IMR-90 (cell line): Measurements from ENCODE around the gene INAFM1. TPM values are rescaled to one million over a fixed set of nuclear protein-coding genes. Genes with fewer than 3 reads are reported as not detected.
A peak's percentile ranks its signal among the peaks of the same experiment; 100 is the strongest.

Experiments
- ATAC-seq: fragments of 200-7000 bp; cut with Tn5 transposase; 2 replicates; pipeline ENCODE4 v1.9.1; 2020; ENCODE audit warnings: low read depth, mild to moderate bottlenecking, moderate library complexity
- BruUV-seq: library from RNA; stranded (reverse); fragments of 400-500 nt; replicated peaks from 2 replicates; lab custom pipeline; 2021; lab: Mats Ljungman, UMichigan
- CTCF ChIA-PET: fragments of 300-600 bp; formaldehyde crosslinking; extraction: SDS; loops from one replicate; lab custom pipeline; 2021; ENCODE audit warnings: antibody characterized with exemption; lab: Yijun Ruan, JAX
- POLR2A ChIA-PET: fragments of 300-600 bp; sonication (Branson Sonifier 250); formaldehyde crosslinking; loops from one replicate; lab custom pipeline; 2022; ENCODE audit warnings: antibody characterized with exemption; ENCODE audit not compliant: unreplicated experiment; lab: Charles Lee
- DNase-seq: peaks from one replicate; pipeline ENCODE4 v3.0.0; 2013
- H2AFZ ChIP-seq: replicated peaks from 2 replicates; pipeline ENCODE3; 2013; ENCODE audit warnings: low read length, mild to moderate bottlenecking; ENCODE audit not compliant: poor library complexity
- H2AK5ac ChIP-seq: 2 replicates; pipeline ENCODE4 v1.6.1; 2013; ENCODE audit warnings: low read depth, low read length, inconsistent platforms
- H2AK9ac ChIP-seq: replicated peaks from 2 replicates; pipeline ENCODE3; 2013; ENCODE audit warnings: mild to moderate bottlenecking, low read depth, low read length, moderate library complexity; ENCODE audit not compliant: poor library complexity
- H2BK120ac ChIP-seq: 2 replicates; pipeline ENCODE4 v1.6.1; 2013; ENCODE audit warnings: low read depth, low read length, inconsistent platforms
- H2BK15ac ChIP-seq: 3 replicates; pipeline ENCODE4 v1.6.1; 2013; ENCODE audit warnings: low read depth, low read length, inconsistent platforms
- H2BK20ac ChIP-seq: 2 replicates; pipeline ENCODE4 v1.6.1; 2013; ENCODE audit warnings: low read depth, mild to moderate bottlenecking, inconsistent platforms, low read length, moderate library complexity
- H2BK5ac ChIP-seq: 2 replicates; pipeline ENCODE4 v1.6.1; 2013; ENCODE audit warnings: mild to moderate bottlenecking, low read depth, low read length, inconsistent platforms; ENCODE audit not compliant: poor library complexity, severe bottlenecking
- H3K14ac ChIP-seq: replicated peaks from 2 replicates; pipeline ENCODE4 v1.6.1; 2013; ENCODE audit warnings: low read depth, low read length, inconsistent platforms
- H3K18ac ChIP-seq: 2 replicates; pipeline ENCODE4 v1.6.1; 2013; ENCODE audit warnings: low read depth, low read length, control low read depth
- H3K23ac ChIP-seq: 2 replicates; pipeline ENCODE4 v1.6.1; 2013; ENCODE audit warnings: low read depth, low read length, inconsistent platforms
- H3K27ac ChIP-seq: 2 replicates; pipeline ENCODE4 v1.5.1; 2013; ENCODE audit warnings: mild to moderate bottlenecking, control low read depth, low read length; ENCODE audit not compliant: insufficient read depth
- H3K27me3 ChIP-seq: 2 replicates; pipeline ENCODE4 v1.6.1; 2013; ENCODE audit warnings: low read length; ENCODE audit not compliant: control insufficient read depth, insufficient read depth
- H3K36me3 ChIP-seq: 2 replicates; pipeline ENCODE4 v1.6.1; 2013; ENCODE audit warnings: low read length, mixed read lengths; ENCODE audit not compliant: control insufficient read depth, insufficient read depth
- H3K4ac ChIP-seq: 2 replicates; pipeline ENCODE4 v1.6.1; 2013; ENCODE audit warnings: low read depth, low read length, inconsistent platforms
- H3K4me1 ChIP-seq: 2 replicates; pipeline ENCODE4 v1.6.1; 2013; ENCODE audit warnings: low read length, mixed read lengths; ENCODE audit not compliant: control insufficient read depth, insufficient read depth
- H3K4me2 ChIP-seq: 2 replicates; pipeline ENCODE4 v1.6.1; 2013; ENCODE audit warnings: low read depth, mild to moderate bottlenecking, control low read depth, low read length, moderate library complexity
- H3K4me3 ChIP-seq: 2 replicates; pipeline ENCODE4 v1.5.1; 2013; ENCODE audit warnings: low read depth, mild to moderate bottlenecking, control low read depth, low read length, moderate library complexity; ENCODE audit not compliant: insufficient read depth
- H3K56ac ChIP-seq: 2 replicates; pipeline ENCODE4 v1.6.1; 2013; ENCODE audit warnings: low read length, inconsistent platforms; ENCODE audit not compliant: insufficient read depth; ENCODE audit errors: extremely low read depth
- H3K79me1 ChIP-seq, 2 experiments: 2 replicates each; pipeline ENCODE4 v1.6.1; 2013; ENCODE audit warnings: low read length in 2 of 2, inconsistent platforms in 1 of 2, low read depth in 1 of 2
- H3K9ac ChIP-seq: 2 replicates; pipeline ENCODE4 v1.6.1; 2013; ENCODE audit warnings: low read depth, low read length, control low read depth
- H3K9me1 ChIP-seq: 2 replicates; pipeline ENCODE4 v1.6.1; 2013; ENCODE audit warnings: low read length, inconsistent platforms; ENCODE audit not compliant: insufficient read depth
- H3K9me3 ChIP-seq: 2 replicates; pipeline ENCODE4 v1.6.1; 2013; ENCODE audit warnings: low read length; ENCODE audit not compliant: control insufficient read depth, insufficient read depth
- H4K20me1 ChIP-seq: 2 replicates; pipeline ENCODE4 v1.6.1; 2013; ENCODE audit warnings: low read length, inconsistent platforms; ENCODE audit not compliant: insufficient read depth
- H4K5ac ChIP-seq: 2 replicates; pipeline ENCODE4 v1.6.1; 2013; ENCODE audit warnings: mild to moderate bottlenecking, low read depth, low read length, control low read depth
- H4K8ac ChIP-seq, 2 experiments: 2 replicates each; pipeline ENCODE4 v1.6.1; 2013; ENCODE audit warnings: low read depth in 2 of 2, low read length in 2 of 2, control low read depth in 1 of 2, inconsistent platforms in 1 of 2
- H4K91ac ChIP-seq: 2 replicates; pipeline ENCODE4 v1.6.1; 2013; ENCODE audit warnings: low read depth, low read length, inconsistent platforms; ENCODE audit not compliant: insufficient read depth
- BHLHE40 ChIP-seq: fragments of 150-350 bp; IDR thresholded peaks from 2 replicates; pipeline ENCODE4 v1.6.1; 2016; ENCODE audit warnings: mild to moderate bottlenecking, low read depth, low read length
- CEBPB ChIP-seq: IDR thresholded peaks from 2 replicates; pipeline ENCODE4 v1.6.1; 2012; ENCODE audit warnings: low read depth, low read length, improper control_type of control experiment
- CHD1 ChIP-seq: IDR thresholded peaks from 2 replicates; pipeline ENCODE4 v1.6.1; 2012; ENCODE audit warnings: low read depth, low read length, improper control_type of control experiment
- CTCF ChIP-seq: conservative IDR thresholded peaks from 2 replicates; pipeline ENCODE4 v1.5.1; 2012; ENCODE audit warnings: mild to moderate bottlenecking, low read depth, low read length, improper control_type of control experiment
- ELK1 ChIP-seq: fragments of 150-350 bp; IDR thresholded peaks from 2 replicates; pipeline ENCODE4 v1.6.1; 2016; ENCODE audit warnings: low read depth, mild to moderate bottlenecking, low read length, moderate library complexity, borderline replicate concordance
- FOS ChIP-seq: fragments of 150-350 bp; IDR thresholded peaks from 2 replicates; pipeline ENCODE4 v1.6.1; 2016; ENCODE audit warnings: low read depth, low read length
- MAFK ChIP-seq: IDR thresholded peaks from 2 replicates; pipeline ENCODE4 v1.6.1; 2012; ENCODE audit warnings: low read depth, low read length, improper control_type of control experiment
- MAZ ChIP-seq: IDR thresholded peaks from 2 replicates; pipeline ENCODE4 v1.6.1; 2012; ENCODE audit warnings: low read depth, mild to moderate bottlenecking, low read length, improper control_type of control experiment, moderate library complexity, borderline replicate concordance
- MXI1 ChIP-seq: IDR thresholded peaks from 2 replicates; pipeline ENCODE4 v1.6.1; 2012; ENCODE audit warnings: low read depth, mild to moderate bottlenecking, low read length, moderate library complexity, borderline replicate concordance
- NFE2L2 ChIP-seq: fragments of 150-350 bp; IDR thresholded peaks from 2 replicates; pipeline ENCODE4 v1.6.1; 2016; ENCODE audit warnings: low read depth, mild to moderate bottlenecking, low read length
- POLR2A ChIP-seq: IDR thresholded peaks from 2 replicates; pipeline ENCODE4 v1.6.1; 2012; ENCODE audit warnings: mild to moderate bottlenecking, low read depth, low read length
- RAD21 ChIP-seq: IDR thresholded peaks from 2 replicates; pipeline ENCODE4 v1.6.1; 2012; ENCODE audit warnings: low read length, improper control_type of control experiment
- RCOR1 ChIP-seq: IDR thresholded peaks from 2 replicates; pipeline ENCODE4 v1.6.1; 2012; ENCODE audit warnings: mild to moderate bottlenecking, low read length, improper control_type of control experiment; ENCODE audit not compliant: insufficient replicate concordance
- RFX5 ChIP-seq: IDR thresholded peaks from 2 replicates; pipeline ENCODE4 v1.8.0; 2012; ENCODE audit warnings: low read depth, mild to moderate bottlenecking, low read length, moderate library complexity
- WGBS, 2 experiments: methylation state at CpG; one replicate each; pipeline versions ENCODE4 v1.1.5 to v1.1.7; 2013; ENCODE audit warnings: missing lambda C conversion rate in 2 of 2; ENCODE audit not compliant: insufficient read length in 1 of 2; ENCODE audit errors: extremely low coverage in 2 of 2; 5-methylcytosine and 5-hydroxymethylcytosine counted together
- dilution Hi-C: fragments of 300-500 bp; cut with HindIII; formaldehyde crosslinking; loops from one replicate; pipeline ENCODE4 v1.14.3; 2018; ENCODE audit warnings: low sequenced_read_pairs; ENCODE audit not compliant: unreplicated experiment
- in situ Hi-C: fragments of 300-500 bp; cut with MboI; formaldehyde crosslinking; loops from 3 replicates; pipeline ENCODE4 v1.14.3; 2019; ENCODE audit warnings: low sequenced_read_pairs, inconsistent platforms, mixed read lengths
- intact Hi-C: fragments of 100-400 bp; cut with micrococcal nuclease; formaldehyde crosslinking; loops from 2 replicates; pipeline ENCODE4 v1.10.0; 2022
- polyA plus RNA-seq, 3 experiments: library from polyadenylated mRNA; depleted of rRNA; stranded (reverse); fragments of >200 nt; gene quantifications; 2 replicates each; pipeline ENCODE4 v1.2.3, GENCODE V29; 2012; ENCODE audit warnings: low replicate concordance in 1 of 3
- total RNA-seq: library from RNA; depleted of rRNA; stranded (reverse); fragments of >200 nt; gene quantifications from 2 replicates; pipeline ENCODE4 v1.2.3, GENCODE V29; 2012
- TF ChIP-seq, protein P1 (sequence below): fragments of 150-350 bp; IDR thresholded peaks from 2 replicates; pipeline ENCODE4 v1.6.1; 2017; ENCODE audit warnings: mild to moderate bottlenecking, antibody characterized with exemption, low read length, low read depth

The INAFM1 gene
- total and polyA plus RNA-seq, 2 of the 4 experiments (the other 2 are of a cell fraction), result 0.36 to 7.8 TPM

GRCh38 chr19:47253467-47253881, 21.2 kb upstream of the INAFM1 start:
- Histone ChIP-seq H4K20me1 (peaks cover 8% of the 10 kb centered on the region; the same call in 1 of the 2 replicates), H3K23ac (peak overlapping the region; percentile 49; the same call in 1 of the 2 replicates), H3K4ac (peak overlapping the region; percentile 78; the same call in 1 of the 2 replicates), H2BK120ac (peak overlapping the region; percentile 92), H3K56ac (no peak overlapping the region; the same call in 1 of the 2 replicates), H3K27ac (peak overlapping the region; percentile 88; the same call in 1 of the 2 replicates), H3K9me3 (no peaks in the 10 kb centered on the region), H3K14ac (0 out of 2 replicates have a peak overlapping the region, but pooled peaks have one; percentile 16), H3K4me3 (no peak overlapping the region), H3K9ac (no peak overlapping the region), H4K91ac (peak overlapping the region; percentile 87; the same call in 1 of the 2 replicates), H3K79me1 (peaks cover 16 to 26% of the 10 kb centered on the region in 2 experiments), H4K5ac (no peak overlapping the region), H3K27me3 (no peaks in the 10 kb centered on the region), H2AFZ (no peak overlapping the region), H3K18ac (peak overlapping the region; percentile 75), H3K4me1 (peaks cover 17% of the 10 kb centered on the region), H3K4me2 (peak overlapping the region; percentile 73), H3K36me3 (peaks cover under 1% of the 10 kb centered on the region; the same call in 1 of the 2 replicates), H4K8ac (peak overlapping the region; percentile 19 to 79; a peak in 3 of 4 replicates), H2AK5ac (peak overlapping the region; percentile 98; the same call in 1 of the 2 replicates), H2BK5ac (peak overlapping the region; percentile 96), H2BK20ac (peak overlapping the region; percentile 83), H3K9me1 (peaks cover 14% of the 10 kb centered on the region), H2AK9ac (no peak overlapping the region), H2BK15ac (peak overlapping the region; percentile 98; the same call in 1 of the 3 replicates)
- ChIA-PET CTCF (interaction anchor here (2.0 kb wide), 1 partner anchor 10 kb away, joined by 11 read pairs; no protein-coding TSS in a partner anchor), POLR2A (no interaction called here)
- no TSS peak for BruUV-seq
- peak; percentile 0; the same call in 1 of the 2 replicates for ATAC-seq
- dilution Hi-C loops (no loop called here), intact Hi-C loops (no loop called here), in situ Hi-C loops (no loop called here)
- peak; percentile 91 for DNase-seq
- 0% methylated on average over 3 of the region's 3 CpGs; no CpG with 5 or more reads in 1 of the 2 experiments for WGBS, 2 experiments
- TF ChIP-seq NFE2L2 (no peak), BHLHE40 (peak; percentile 40; the same call in 1 of the 2 replicates), MXI1 (no peak), MAZ (no peak), FOS (peak; percentile 81; the same call in 1 of the 2 replicates), MAFK (no peak), ELK1 (no peak), CTCF (no peak), CEBPB (peak; percentile 25; the same call in 1 of the 2 replicates), CHD1 (no peak), POLR2A (no peak), RAD21 (no peak), RCOR1 (no peak), RFX5 (no peak)
- TF ChIP-seq, protein P1, sequence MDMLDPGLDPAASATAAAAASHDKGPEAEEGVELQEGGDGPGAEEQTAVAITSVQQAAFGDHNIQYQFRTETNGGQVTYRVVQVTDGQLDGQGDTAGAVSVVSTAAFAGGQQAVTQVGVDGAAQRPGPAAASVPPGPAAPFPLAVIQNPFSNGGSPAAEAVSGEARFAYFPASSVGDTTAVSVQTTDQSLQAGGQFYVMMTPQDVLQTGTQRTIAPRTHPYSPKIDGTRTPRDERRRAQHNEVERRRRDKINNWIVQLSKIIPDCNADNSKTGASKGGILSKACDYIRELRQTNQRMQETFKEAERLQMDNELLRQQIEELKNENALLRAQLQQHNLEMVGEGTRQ, result no peak
